Breast epithelium (tissue), 3 donors: ENCODE results near the gene LRRTM1.

Experiments
- CTCF ChIP-seq, 3 donors: fragments of 450-650 bp; IDR thresholded peaks; one replicate each; pipeline ENCODE4 v1.5.1; 2016 to 2017; ENCODE audit warnings: antibody characterized with exemption in 3 of 3, mild to moderate bottlenecking in 3 of 3, moderate library complexity in 3 of 3
- POLR2A ChIP-seq: fragments of 450-650 bp; IDR thresholded peaks from one replicate; pipeline ENCODE4 v1.6.1; 2016; ENCODE audit warnings: antibody characterized with exemption, mild to moderate bottlenecking, moderate library complexity
- POLR2AphosphoS5 ChIP-seq, 3 donors: sonication (generic); formaldehyde crosslinking; IDR thresholded peaks; one replicate each; pipeline ENCODE4 v1.6.1; 2017; ENCODE audit warnings: antibody characterized with exemption in 3 of 3

- TF ChIP-seq CTCF (IDR thresholded peaks at IDR 0.05) = no peak
- no peak for TF ChIP-seq POLR2AphosphoS5 (IDR thresholded peaks at IDR 0.05)
- no peak for TF ChIP-seq POLR2A
These were observed 12.1 kb downstream of the LRRTM1 start for GRCh38 chr2:80292474-80292873.
